ENCODE measurements around the gene DMBX1. TPM values are rescaled to one million over a fixed set of nuclear protein-coding genes. Genes with fewer than 3 reads are reported as not detected.

DMBX1 gene
- total and polyA plus RNA-seq, 2 of the 4 experiments (the other 2 are of a cell fraction): not detected

- H2BK20ac ChIP-seq (ENCODE audit: low read depth, low read length): no peak overlapping the region
- no peak overlapping the region for H3K4me2 ChIP-seq (ENCODE audit: low read depth, low read length)
- H3K4me1 ChIP-seq (ENCODE audit: control insufficient read depth, insufficient read depth, low read length): no peaks in the 10 kb centered on the region
- no peak overlapping the region for H3K14ac ChIP-seq (replicated peaks; ENCODE audit: low read depth, low read length)
- no peak overlapping the region for H3K9ac ChIP-seq (ENCODE audit: low read depth, low read length)
- no peaks in the 10 kb centered on the region for H3K36me3 ChIP-seq (ENCODE audit: control insufficient read depth, insufficient read depth, low read length)
- no peak overlapping the region for H3K4me3 ChIP-seq (ENCODE audit: insufficient read depth, low read depth, low read length)
- POLR2A ChIA-PET (ENCODE audit: unreplicated experiment): no interaction called here
- H2BK15ac ChIP-seq (ENCODE audit: low read depth, low read length): no peak overlapping the region
- H2AK5ac ChIP-seq (ENCODE audit: low read depth, low read length): no peak overlapping the region
- H3K27me3 ChIP-seq (ENCODE audit: control insufficient read depth, insufficient read depth, low read length): peaks cover 49% of the 10 kb centered on the region
- H3K9me3 ChIP-seq (ENCODE audit: control insufficient read depth, insufficient read depth, low read length): no peaks in the 10 kb centered on the region
- intact Hi-C loops (cut with micrococcal nuclease): no loop called here
- CTCF ChIA-PET: no interaction called here
- no peak overlapping the region for H3K56ac ChIP-seq (ENCODE audit: extremely low read depth, insufficient read depth, low read length)
- H3K9me1 ChIP-seq (ENCODE audit: insufficient read depth, low read length): no peaks in the 10 kb centered on the region
- H4K8ac ChIP-seq (ENCODE audit: low read depth in 2 of 2, low read length in 2 of 2): no peak overlapping the region
- no peak for TF ChIP-seq RAD21 (IDR thresholded peaks at IDR 0.05; ENCODE audit: low read length)
- TF ChIP-seq FOS (IDR thresholded peaks at IDR 0.05; ENCODE audit: low read depth, low read length): no peak
- TF ChIP-seq MAZ (IDR thresholded peaks at IDR 0.05; ENCODE audit: borderline replicate concordance, low read depth, low read length): no peak
- no peak for TF ChIP-seq POLR2A (IDR thresholded peaks at IDR 0.05; ENCODE audit: low read depth, low read length)
- TF ChIP-seq CTCF (conservative IDR thresholded peaks at IDR 0.05; ENCODE audit: low read depth, low read length): no peak
- TF ChIP-seq CHD1 (IDR thresholded peaks at IDR 0.05; ENCODE audit: low read depth, low read length): no peak
- no peak for TF ChIP-seq RFX5 (IDR thresholded peaks at IDR 0.05; ENCODE audit: low read depth, low read length)
- no peak for TF ChIP-seq ELK1 (IDR thresholded peaks at IDR 0.05; ENCODE audit: borderline replicate concordance, low read depth, low read length)
- TF ChIP-seq BHLHE40 (IDR thresholded peaks at IDR 0.05; ENCODE audit: low read depth, low read length): no peak
- TF ChIP-seq SMC3 (IDR thresholded peaks at IDR 0.05; ENCODE audit: low read depth, low read length): no peak
- TF ChIP-seq MAFK (IDR thresholded peaks at IDR 0.05; ENCODE audit: low read depth, low read length): no peak
- no peak for TF ChIP-seq NFE2L2 (IDR thresholded peaks at IDR 0.05; ENCODE audit: low read depth, low read length)
- ATAC-seq (ENCODE audit: low read depth) (no peak), DNase-seq (no peak)
- no TSS peak for BruUV-seq (replicated peaks)
- H2AK9ac ChIP-seq (replicated peaks; ENCODE audit: low read depth, low read length, poor library complexity): no peak overlapping the region
- H3K79me1 ChIP-seq (ENCODE audit: low read depth in 1 of 2, low read length in 2 of 2): no peaks in the 10 kb centered on the region
- no peak overlapping the region for H3K18ac ChIP-seq (ENCODE audit: low read depth, low read length)
- no peak overlapping the region for H3K23ac ChIP-seq (ENCODE audit: low read depth, low read length)
- H3K27ac ChIP-seq (ENCODE audit: insufficient read depth, low read length): no peak overlapping the region
- no peak overlapping the region for H3K4ac ChIP-seq (ENCODE audit: low read depth, low read length)
- no peak overlapping the region for H4K91ac ChIP-seq (ENCODE audit: insufficient read depth, low read depth, low read length)
- H4K20me1 ChIP-seq (ENCODE audit: insufficient read depth, low read length): no peaks in the 10 kb centered on the region
- H4K5ac ChIP-seq (ENCODE audit: low read depth, low read length): no peak overlapping the region
- no peak overlapping the region for H2BK5ac ChIP-seq (ENCODE audit: low read depth, low read length, poor library complexity, severe bottlenecking)
- dilution Hi-C loops (cut with HindIII; ENCODE audit: low sequenced_read_pairs, unreplicated experiment): no loop called here
- no peak overlapping the region for H2BK120ac ChIP-seq (ENCODE audit: low read depth, low read length)
- no peak overlapping the region for H2AFZ ChIP-seq (replicated peaks; ENCODE audit: low read length, poor library complexity)
- 60% methylated on average over 1 of the region's 3 CpGs; no CpG with 5 or more reads in 1 of the 2 experiments for WGBS, 2 experiments (ENCODE audit: extremely low coverage in 2 of 2, insufficient read length in 1 of 2)
- in situ Hi-C loops (cut with MboI; ENCODE audit: low sequenced_read_pairs): no loop called here
These were observed 11.9 kb downstream of the DMBX1 start for GRCh38 chr1:46501528-46501927.
